SU-DHL-6 (cell line): Measurements from ENCODE around the gene MROH7.

Source experiments
- CTCF ChIP-seq: fragments of 200-600 bp; sonication (generic); IDR thresholded peaks from one replicate; pipeline ENCODE4 v1.5.1; 2017; ENCODE audit warnings: antibody characterized with exemption, mild to moderate bottlenecking, low read length, moderate library complexity; ENCODE audit not compliant: insufficient read depth, poor library complexity, severe bottlenecking
- EZH2phosphoT487 ChIP-seq: fragments of 200-600 bp; sonication (generic), shearing (Covaris generic); conservative IDR thresholded peaks from 2 replicates; pipeline ENCODE4 v1.6.1; 2018; ENCODE audit warnings: mild to moderate bottlenecking, antibody characterized with exemption, low read length, moderate library complexity, mixed read lengths

GRCh38 chr1:54623216-54624007 lies 18.2 kb upstream of the MROH7 start, which contains the start of gene FAM151A:
- no peak for TF ChIP-seq CTCF
- no peak for TF ChIP-seq EZH2phosphoT487
